K562 (cell line): ENCODE data around the gene NEDD8. TPM values are rescaled to one million over a fixed set of nuclear protein-coding genes. Genes with fewer than 3 reads are reported as not detected.
A peak's percentile ranks its signal among the peaks of the same experiment; 100 is the strongest.

ENCODE experiments used
- BACH1 ChIP-seq: fragments of 200-800 bp; sonication (Bioruptor generic); IDR thresholded peaks from 2 replicates; pipeline ENCODE4 v1.6.1; 2016; ENCODE audit warnings: missing genetic modification characterization, missing compliant biosample characterization
- CREBBP ChIP-seq: IDR thresholded peaks from one replicate; pipeline ENCODE4 v1.6.1; 2012; ENCODE audit warnings: low read depth, mild to moderate bottlenecking, control low read depth, inconsistent platforms, low read length
- E2F8 ChIP-seq: fragments of 450-650 bp; IDR thresholded peaks from 2 replicates; pipeline ENCODE4 v1.7.1; 2018; ENCODE audit warnings: mild to moderate bottlenecking, low read depth; ENCODE audit not compliant: partially characterized antibody
- ELF2 ChIP-seq: fragments of 250-450 bp; sonication (Bioruptor Pico); IDR thresholded peaks from 2 replicates; pipeline ENCODE4 v1.5.0; 2021; ENCODE audit warnings: mild to moderate bottlenecking
- GABPA ChIP-seq: fragments of 200-800 bp; sonication (Bioruptor generic); conservative IDR thresholded peaks from 2 replicates; pipeline ENCODE4 v1.6.1; 2016; ENCODE audit warnings: low read depth, missing genetic modification characterization, missing compliant biosample characterization
- SRSF7 ChIP-seq: fragments of 200-400 bp; formaldehyde crosslinking; optimal IDR thresholded peaks from 2 replicates; pipeline ENCODE3; 2017; ENCODE audit warnings: mild to moderate bottlenecking, low read depth, low read length
- ZBTB26 ChIP-seq: fragments of 450-650 bp; formaldehyde crosslinking; IDR thresholded peaks from 2 replicates; pipeline ENCODE4 v1.4.0; 2022; ENCODE audit warnings: missing genetic modification characterization
- ZBTB40 ChIP-seq, 2 experiments: fragments of 450-650 bp in 1 of 2; sonication (generic) in 1 of 2; formaldehyde crosslinking in 1 of 2; IDR thresholded peaks; 2 replicates each; pipeline versions ENCODE4 v1.7.1 to v1.9.0; 2016 to 2022; ENCODE audit warnings: inconsistent platforms in 1 of 2, mild to moderate bottlenecking in 1 of 2, missing genetic modification reagents in 1 of 2
- ZEB2 ChIP-seq: fragments of 450-650 bp; IDR thresholded peaks from 2 replicates; pipeline ENCODE4 v1.6.1; 2016
- ZNF785 ChIP-seq: fragments of 250-450 bp; sonication (Bioruptor Pico); IDR thresholded peaks from 2 replicates; pipeline ENCODE4 v1.4.0; 2020; ENCODE audit warnings: mild to moderate bottlenecking
- polyA plus RNA-seq, 8 experiments: library from polyadenylated mRNA; depleted of rRNA in 4 of 8; stranded (reverse) in 5 of 8; unstranded in 3 of 8; fragments of >200 nt; fragmentation: Nextera tagmentation in 2 of 8; fragmentation: Illumina TruSeq in 1 of 8; extraction: Ambion mirVana in 2 of 8; extraction: Trizol in 1 of 8; gene quantifications; 2 replicates each; pipeline versions ENCODE4 v1.2.1 to v1.2.3, GENCODE V29; 2011 to 2014; ENCODE audit warnings: inconsistent platforms in 1 of 8, missing spikeins in 1 of 8
- total RNA-seq, 7 experiments: library from RNA; depleted of rRNA in 6 of 7; stranded (reverse); fragments of >200 nt in 6 of 7; fragmentation: Illumina TruSeq in 2 of 7; extraction: Trizol in 2 of 7; gene quantifications; 2 replicates each; pipeline versions ENCODE4 v1.2.1 to v1.2.3, GENCODE V29; 2011 to 2021; ENCODE audit warnings: low replicate concordance in 1 of 7

Gene NEDD8
- total and polyA plus RNA-seq, 9 of the 15 experiments (the other 6 are each of a cell fraction or from before 2014, with no cell fraction given), result 142 to 691 (median 260) TPM

DNA sequence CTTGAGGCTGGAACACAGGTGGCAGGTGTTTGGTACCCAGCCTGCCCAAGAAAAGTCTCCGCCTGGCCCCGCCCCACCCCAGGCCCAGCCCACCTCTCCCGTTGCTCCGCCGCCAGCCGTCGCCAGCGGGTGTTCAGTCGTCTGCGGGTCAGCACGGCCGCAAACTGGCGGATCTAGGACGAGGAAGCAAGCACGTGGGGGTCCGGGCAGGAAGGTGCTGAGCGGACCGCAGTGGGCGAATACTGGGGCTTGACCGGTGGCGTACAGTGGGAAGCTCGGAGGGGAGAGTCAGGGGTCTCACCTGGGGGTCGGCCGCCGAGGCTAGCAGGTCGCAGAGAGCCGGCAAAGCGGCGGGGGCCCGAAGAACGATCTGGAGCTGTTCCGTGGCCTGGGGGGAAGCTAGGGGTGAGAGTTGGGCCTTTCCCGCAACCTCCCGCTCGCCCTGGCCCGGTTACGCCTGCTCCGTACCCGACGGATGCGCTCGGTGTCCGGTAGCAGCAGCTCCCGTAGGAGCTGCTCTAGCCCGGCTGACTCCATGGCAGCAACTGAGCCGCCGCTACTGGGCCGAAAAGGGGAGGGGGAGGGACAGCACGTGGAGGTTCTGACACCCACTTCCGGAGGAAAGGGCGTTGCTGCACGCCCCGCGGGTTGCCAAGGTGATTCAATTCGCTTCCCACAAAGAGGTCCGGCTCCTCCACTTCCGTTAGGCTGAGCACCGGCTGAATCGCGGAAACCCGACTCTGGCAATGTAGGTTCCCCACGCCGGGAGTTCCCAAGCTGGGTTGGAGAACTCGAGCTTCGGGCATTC is 43.7 kb downstream of the NEDD8 start, which contains the start of gene IPO4 (continued):
- peak; percentile 99 for TF ChIP-seq ZBTB40 (IDR thresholded peaks at IDR 0.05)
- no peak for TF ChIP-seq ZBTB40 (CRISPR knock-in tag; IDR thresholded peaks at IDR 0.05)
- no peak for TF ChIP-seq ZNF785
- TF ChIP-seq ZEB2, result peak; percentile 97
- peak; percentile 99 for TF ChIP-seq GABPA
- no peak for TF ChIP-seq SRSF7
- no peak for TF ChIP-seq CREBBP
- no peak for TF ChIP-seq BACH1 (tag)
- TF ChIP-seq E2F8, result peak; percentile 85
- 0 out of 2 replicates have a peak, but pooled peaks have one; percentile 69 for TF ChIP-seq ELF2 (CRISPR knock-in tag)
- no peak for TF ChIP-seq ZBTB26 (CRISPR knock-in tag)
